ENCODE data around the gene RNF31.

DNA sequence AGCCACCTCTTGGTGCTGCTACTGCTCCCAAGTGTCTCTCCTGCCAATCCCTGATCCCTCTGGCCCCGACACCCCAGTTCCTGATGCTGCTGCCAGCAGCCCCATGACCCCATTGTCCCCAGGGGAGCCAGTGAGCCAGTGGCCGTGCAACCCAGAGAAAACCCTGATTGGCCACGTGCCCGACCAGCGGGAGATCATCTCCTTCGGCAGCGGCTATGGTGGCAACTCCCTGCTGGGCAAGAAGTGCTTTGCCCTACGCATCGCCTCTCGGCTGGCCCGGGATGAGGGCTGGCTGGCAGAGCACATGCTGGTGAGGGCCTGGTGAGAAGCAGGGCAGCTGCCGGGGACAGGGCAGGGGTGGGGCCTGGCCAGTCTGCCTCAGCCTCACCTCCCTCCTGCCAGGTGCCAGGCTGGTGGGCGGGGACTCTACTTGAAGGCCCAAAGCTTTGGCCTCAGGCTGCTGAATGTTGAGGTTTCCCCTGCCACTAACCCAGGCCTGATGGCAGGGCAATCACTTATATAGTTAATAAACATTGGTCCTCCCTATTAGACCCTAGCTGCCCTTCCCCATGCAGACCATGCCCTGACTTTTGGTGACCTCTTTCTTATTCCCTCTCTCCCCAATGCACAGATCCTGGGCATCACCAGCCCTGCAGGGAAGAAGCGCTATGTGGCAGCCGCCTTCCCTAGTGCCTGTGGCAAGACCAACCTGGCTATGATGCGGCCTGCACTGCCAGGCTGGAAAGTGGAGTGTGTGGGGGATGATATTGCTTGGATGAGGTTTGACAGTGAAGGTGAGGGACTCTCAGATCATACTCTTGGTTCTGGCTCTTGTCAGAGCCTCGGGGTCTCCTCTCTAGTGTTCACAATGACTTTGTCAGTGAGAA lies 48.1 kb upstream of the RNF31 start:
- TF ChIP-seq, protein P1, sequence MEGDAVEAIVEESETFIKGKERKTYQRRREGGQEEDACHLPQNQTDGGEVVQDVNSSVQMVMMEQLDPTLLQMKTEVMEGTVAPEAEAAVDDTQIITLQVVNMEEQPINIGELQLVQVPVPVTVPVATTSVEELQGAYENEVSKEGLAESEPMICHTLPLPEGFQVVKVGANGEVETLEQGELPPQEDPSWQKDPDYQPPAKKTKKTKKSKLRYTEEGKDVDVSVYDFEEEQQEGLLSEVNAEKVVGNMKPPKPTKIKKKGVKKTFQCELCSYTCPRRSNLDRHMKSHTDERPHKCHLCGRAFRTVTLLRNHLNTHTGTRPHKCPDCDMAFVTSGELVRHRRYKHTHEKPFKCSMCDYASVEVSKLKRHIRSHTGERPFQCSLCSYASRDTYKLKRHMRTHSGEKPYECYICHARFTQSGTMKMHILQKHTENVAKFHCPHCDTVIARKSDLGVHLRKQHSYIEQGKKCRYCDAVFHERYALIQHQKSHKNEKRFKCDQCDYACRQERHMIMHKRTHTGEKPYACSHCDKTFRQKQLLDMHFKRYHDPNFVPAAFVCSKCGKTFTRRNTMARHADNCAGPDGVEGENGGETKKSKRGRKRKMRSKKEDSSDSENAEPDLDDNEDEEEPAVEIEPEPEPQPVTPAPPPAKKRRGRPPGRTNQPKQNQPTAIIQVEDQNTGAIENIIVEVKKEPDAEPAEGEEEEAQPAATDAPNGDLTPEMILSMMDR (IDR thresholded peaks at IDR 0.05): no peak
- TF ChIP-seq POLR2A (IDR thresholded peaks at IDR 0.05) (no peak), EP300 (IDR thresholded peaks at IDR 0.05) (no peak), POLR2AphosphoS5 (IDR thresholded peaks at IDR 0.05) (no peak)

Data from sigmoid colon (tissue), 4 donors.